ENCODE measurements around the gene ACTL7B. TPM values are rescaled to one million over a fixed set of nuclear protein-coding genes. Genes with fewer than 3 reads are reported as not detected.

The ACTL7B gene
- total RNA-seq, 1 experiment from 2014 or later, result not detected

GRCh38 chr9:108811944-108812343 lies 43.8 kb downstream of the ACTL7B start:
- TF ChIP-seq, protein P1, sequence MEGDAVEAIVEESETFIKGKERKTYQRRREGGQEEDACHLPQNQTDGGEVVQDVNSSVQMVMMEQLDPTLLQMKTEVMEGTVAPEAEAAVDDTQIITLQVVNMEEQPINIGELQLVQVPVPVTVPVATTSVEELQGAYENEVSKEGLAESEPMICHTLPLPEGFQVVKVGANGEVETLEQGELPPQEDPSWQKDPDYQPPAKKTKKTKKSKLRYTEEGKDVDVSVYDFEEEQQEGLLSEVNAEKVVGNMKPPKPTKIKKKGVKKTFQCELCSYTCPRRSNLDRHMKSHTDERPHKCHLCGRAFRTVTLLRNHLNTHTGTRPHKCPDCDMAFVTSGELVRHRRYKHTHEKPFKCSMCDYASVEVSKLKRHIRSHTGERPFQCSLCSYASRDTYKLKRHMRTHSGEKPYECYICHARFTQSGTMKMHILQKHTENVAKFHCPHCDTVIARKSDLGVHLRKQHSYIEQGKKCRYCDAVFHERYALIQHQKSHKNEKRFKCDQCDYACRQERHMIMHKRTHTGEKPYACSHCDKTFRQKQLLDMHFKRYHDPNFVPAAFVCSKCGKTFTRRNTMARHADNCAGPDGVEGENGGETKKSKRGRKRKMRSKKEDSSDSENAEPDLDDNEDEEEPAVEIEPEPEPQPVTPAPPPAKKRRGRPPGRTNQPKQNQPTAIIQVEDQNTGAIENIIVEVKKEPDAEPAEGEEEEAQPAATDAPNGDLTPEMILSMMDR (conservative IDR thresholded peaks at IDR 0.05), result no peak
- no peak for TF ChIP-seq EZH2 (IDR thresholded peaks at IDR 0.05; ENCODE audit: low read depth)
- H2AFZ ChIP-seq, result no peak overlapping the region
- H3K4me1 ChIP-seq (replicated peaks; ENCODE audit: insufficient read depth), result peaks cover 20% of the 10 kb centered on the region
- no peak for DNase-seq
- no peak overlapping the region for H3K4me2 ChIP-seq
- H3F3A ChIP-seq (ENCODE audit: insufficient read depth, low read depth), result peaks cover 12% of the 10 kb centered on the region; the same call in 1 of the 2 replicates
- H3K9me3 ChIP-seq (ENCODE audit: insufficient read depth, low read depth), result no peaks in the 10 kb centered on the region
- ChIA-PET POLR2A (ENCODE audit: unreplicated experiment) (no interaction called here), CTCF (no interaction called here)
- H3K79me2 ChIP-seq (ENCODE audit: low read depth), result no peaks in the 10 kb centered on the region
- H3K27ac ChIP-seq, result no peak overlapping the region
- H3K9me2 ChIP-seq (ENCODE audit: insufficient read depth), result no peaks in the 10 kb centered on the region
- no peaks in the 10 kb centered on the region for H3K27me3 ChIP-seq (ENCODE audit: insufficient read depth, low read depth)
- H3K4me3 ChIP-seq, result no peak overlapping the region
- H3K36me3 ChIP-seq (ENCODE audit: low read depth), result no peaks in the 10 kb centered on the region
- intact Hi-C loops (cut with micrococcal nuclease; ENCODE audit: unreplicated experiment), result loop anchor here (5.0 to 10.0 kb wide), 4 partner anchors 245 to 1345 kb away; no protein-coding TSS in a partner anchor
- BruUV-seq (replicated peaks), result no TSS peak
- H4K20me1 ChIP-seq (ENCODE audit: insufficient read depth), result no peaks in the 10 kb centered on the region

GRCh38 chr9:108809269-108809668 lies 46.5 kb downstream of the ACTL7B start:
- no peaks in the 10 kb centered on the region for H3K36me3 ChIP-seq (ENCODE audit: low read depth)
- H4K20me1 ChIP-seq (ENCODE audit: insufficient read depth), result no peaks in the 10 kb centered on the region
- no peak overlapping the region for H3K4me3 ChIP-seq
- CTCF ChIA-PET, result no interaction called here
- H3K27me3 ChIP-seq (ENCODE audit: insufficient read depth, low read depth), result no peaks in the 10 kb centered on the region
- POLR2A ChIA-PET (ENCODE audit: unreplicated experiment), result no interaction called here
- H3F3A ChIP-seq (ENCODE audit: insufficient read depth, low read depth), result peaks cover 11% of the 10 kb centered on the region; the same call in 1 of the 2 replicates
- H2AFZ ChIP-seq, result no peak overlapping the region
- no TSS peak for BruUV-seq (replicated peaks)
- TF ChIP-seq EZH2 (IDR thresholded peaks at IDR 0.05; ENCODE audit: low read depth), result no peak
- TF ChIP-seq, protein P1 (conservative IDR thresholded peaks at IDR 0.05), result no peak
- no peak for DNase-seq
- no peaks in the 10 kb centered on the region for H3K79me2 ChIP-seq (ENCODE audit: low read depth)
- peaks cover 12% of the 10 kb centered on the region for H3K4me1 ChIP-seq (replicated peaks; ENCODE audit: insufficient read depth)
- no peak overlapping the region for H3K4me2 ChIP-seq
- intact Hi-C loops (cut with micrococcal nuclease; ENCODE audit: unreplicated experiment), result no loop called here
- H3K9me2 ChIP-seq (ENCODE audit: insufficient read depth), result no peaks in the 10 kb centered on the region
- no peaks in the 10 kb centered on the region for H3K9me3 ChIP-seq (ENCODE audit: insufficient read depth, low read depth)
- H3K27ac ChIP-seq, result no peak overlapping the region

Other genes with a start within 250 kb of the ACTL7B start
- not detected in 2 replicates for gene ACTL7A, start 6.3 kb upstream of the ACTL7B start, total RNA-seq (2021)
- gene ELP1, start 78.1 kb upstream of the ACTL7B start, total RNA-seq (2021), result 29.6 and 35.1 TPM in 2 replicates
- gene ABITRAM, start 78.4 kb upstream of the ACTL7B start, total RNA-seq (2021), result 21.6 and 23.6 TPM in 2 replicates
- 57.7 and 71.3 TPM in 2 replicates for gene CTNNAL1, start 157.5 kb upstream of the ACTL7B start, total RNA-seq (2021)